ENCODE data around the gene RFXANK.
A peak's percentile ranks its signal among the peaks of the same experiment; 100 is the strongest.

The RFXANK gene

DNA sequence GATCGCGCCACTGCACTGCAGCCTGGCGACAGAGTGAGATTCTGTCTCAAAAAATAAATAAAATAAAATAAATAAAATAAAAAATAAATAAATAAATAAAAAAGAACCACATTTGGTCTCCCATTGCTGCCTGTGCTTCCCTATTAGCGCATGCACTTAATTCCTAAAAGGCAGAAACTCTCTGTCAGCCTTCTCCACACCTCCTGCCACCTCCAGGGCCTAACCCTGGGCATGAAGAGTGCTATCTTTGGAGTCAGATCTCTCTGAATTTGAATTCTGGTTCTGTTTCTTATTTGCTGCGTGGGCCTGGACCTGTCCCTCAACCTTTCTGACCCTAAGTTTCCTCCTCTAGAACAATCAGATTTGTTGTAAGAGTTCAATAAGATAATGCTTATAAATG is 31.0 kb downstream of the RFXANK start:
- no peak for DNase-seq
- TF ChIP-seq POLR2A (IDR thresholded peaks at IDR 0.05; ENCODE audit: low read length), result no peak
- no peak for TF ChIP-seq GATA1 (IDR thresholded peaks at IDR 0.05; ENCODE audit: low read depth, low read length)

DNA sequence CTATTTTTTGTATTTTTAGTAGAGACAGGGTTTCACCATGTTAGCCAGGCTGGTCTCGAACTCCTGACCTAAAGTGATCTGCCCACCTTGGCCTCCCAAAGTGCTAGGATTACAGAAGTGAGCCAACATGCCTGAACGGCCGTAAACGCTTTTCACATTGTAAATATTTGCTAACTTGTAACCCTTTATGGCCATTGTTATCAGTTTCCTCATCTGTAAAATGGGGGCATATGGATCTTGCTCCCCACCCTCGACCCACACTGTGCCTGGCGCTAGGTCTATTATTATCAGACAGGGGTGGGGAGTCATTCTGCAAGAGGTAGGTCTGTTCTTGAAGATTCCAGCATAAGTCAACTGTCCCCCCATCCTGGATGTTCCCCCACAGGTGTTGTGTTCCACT is 31.6 kb downstream of the RFXANK start:
- no peak for DNase-seq
- TF ChIP-seq GATA1 (IDR thresholded peaks at IDR 0.05; ENCODE audit: low read depth, low read length) (no peak), POLR2A (IDR thresholded peaks at IDR 0.05; ENCODE audit: low read length) (no peak)

DNA sequence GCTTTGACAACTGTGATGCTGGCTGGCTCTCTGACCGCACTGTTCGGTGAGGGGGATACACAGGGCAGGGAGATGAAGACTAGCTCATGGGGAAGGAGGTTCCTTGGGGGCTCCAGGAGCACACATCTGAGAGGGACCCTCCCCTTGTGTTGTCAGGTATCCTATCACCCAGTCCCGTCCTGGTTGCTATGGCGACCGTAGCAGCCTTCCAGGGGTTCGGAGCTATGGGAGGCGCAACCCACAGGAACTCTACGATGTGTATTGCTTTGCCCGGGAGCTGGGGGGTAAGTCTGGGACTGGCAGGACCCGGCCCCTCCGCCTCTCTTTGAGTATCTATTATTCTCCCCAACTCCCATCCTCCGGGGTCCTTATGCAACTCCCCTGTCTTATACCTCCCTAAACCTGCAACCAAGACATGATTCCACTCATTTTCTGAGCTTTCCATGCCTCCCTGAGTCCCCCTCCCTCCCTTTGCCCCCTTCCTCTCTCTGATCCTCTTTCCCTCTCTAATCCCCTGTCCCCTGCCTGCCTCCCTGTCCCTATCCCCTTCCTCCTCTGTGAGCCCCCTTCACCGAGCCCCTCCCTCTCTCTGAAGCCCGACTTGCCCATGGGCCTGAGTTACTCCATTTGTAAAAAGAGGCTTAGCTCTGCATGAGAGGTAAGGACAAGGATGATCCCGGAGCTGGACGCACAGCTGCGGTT is 32.2 kb downstream of the RFXANK start:
- DNase-seq, result no peak
- no peak for TF ChIP-seq GATA1 (IDR thresholded peaks at IDR 0.05; ENCODE audit: low read depth, low read length)
- TF ChIP-seq POLR2A (IDR thresholded peaks at IDR 0.05; ENCODE audit: low read length), result no peak

DNA sequence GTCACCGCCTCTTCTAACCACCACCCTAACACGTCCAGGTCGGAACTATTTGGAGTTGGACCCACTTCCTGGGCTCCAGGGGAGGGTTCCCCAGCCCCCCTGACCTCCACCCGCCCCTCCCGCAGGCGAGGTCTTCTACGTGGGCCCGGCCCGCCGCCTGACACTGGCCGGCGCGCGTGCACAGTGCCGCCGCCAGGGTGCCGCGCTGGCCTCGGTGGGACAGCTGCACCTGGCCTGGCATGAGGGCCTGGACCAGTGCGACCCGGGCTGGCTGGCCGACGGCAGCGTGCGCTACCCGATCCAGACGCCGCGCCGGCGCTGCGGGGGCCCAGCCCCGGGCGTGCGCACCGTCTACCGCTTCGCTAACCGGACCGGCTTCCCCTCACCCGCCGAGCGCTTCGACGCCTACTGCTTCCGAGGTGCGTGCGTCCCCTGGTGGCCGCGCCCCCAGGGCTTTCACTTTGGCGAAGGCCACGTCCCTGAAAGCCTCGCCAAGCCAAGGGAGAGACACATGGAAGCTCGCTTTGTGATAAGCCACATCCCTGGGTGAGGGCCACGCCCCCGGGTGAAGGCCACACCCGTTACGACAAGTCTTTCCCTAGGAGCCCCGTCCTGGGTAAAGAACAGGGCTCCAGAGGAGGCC is 32.9 kb downstream of the RFXANK start:
- TF ChIP-seq POLR2A (IDR thresholded peaks at IDR 0.05; ENCODE audit: low read length), result no peak
- no peak for TF ChIP-seq GATA1 (IDR thresholded peaks at IDR 0.05; ENCODE audit: low read depth, low read length)
- peak; percentile 84 to 87 for DNase-seq

DNA sequence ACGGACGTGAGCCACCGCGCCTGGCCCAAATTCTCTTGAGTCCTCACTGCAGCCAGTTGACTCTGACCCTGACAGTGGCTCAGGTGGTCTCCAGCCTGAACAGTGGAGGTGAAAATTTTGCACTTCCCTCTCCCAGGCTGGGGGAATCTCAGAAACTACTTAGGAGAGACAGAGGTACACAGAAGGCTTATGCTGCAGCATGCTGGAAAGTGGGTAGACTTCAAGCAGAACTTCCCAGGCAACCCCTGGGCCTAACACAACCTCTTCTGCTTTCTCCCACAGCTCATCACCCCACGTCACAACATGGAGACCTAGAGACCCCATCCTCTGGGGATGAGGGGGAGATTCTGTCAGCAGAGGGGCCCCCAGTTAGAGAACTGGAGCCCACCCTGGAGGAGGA is 34.1 kb downstream of the RFXANK start:
- DNase-seq, result no peak
- no peak for TF ChIP-seq POLR2A (IDR thresholded peaks at IDR 0.05; ENCODE audit: low read length)
- no peak for TF ChIP-seq GATA1 (IDR thresholded peaks at IDR 0.05; ENCODE audit: low read depth, low read length)

DNA sequence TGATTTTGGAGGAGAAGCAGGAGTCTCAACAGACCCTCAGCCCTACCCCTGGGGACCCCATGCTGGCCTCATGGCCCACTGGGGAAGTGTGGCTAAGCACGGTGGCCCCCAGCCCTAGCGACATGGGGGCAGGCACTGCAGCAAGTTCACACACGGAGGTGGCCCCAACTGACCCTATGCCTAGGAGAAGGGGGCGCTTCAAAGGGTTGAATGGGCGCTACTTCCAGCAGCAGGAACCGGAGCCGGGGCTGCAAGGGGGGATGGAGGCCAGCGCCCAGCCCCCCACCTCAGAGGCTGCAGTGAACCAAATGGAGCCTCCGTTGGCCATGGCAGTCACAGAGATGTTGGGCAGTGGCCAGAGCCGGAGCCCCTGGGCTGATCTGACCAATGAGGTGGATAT is 34.6 kb downstream of the RFXANK start:
- DNase-seq, result no peak
- TF ChIP-seq POLR2A (IDR thresholded peaks at IDR 0.05; ENCODE audit: low read length) (no peak), GATA1 (IDR thresholded peaks at IDR 0.05; ENCODE audit: low read depth, low read length) (no peak)

DNA sequence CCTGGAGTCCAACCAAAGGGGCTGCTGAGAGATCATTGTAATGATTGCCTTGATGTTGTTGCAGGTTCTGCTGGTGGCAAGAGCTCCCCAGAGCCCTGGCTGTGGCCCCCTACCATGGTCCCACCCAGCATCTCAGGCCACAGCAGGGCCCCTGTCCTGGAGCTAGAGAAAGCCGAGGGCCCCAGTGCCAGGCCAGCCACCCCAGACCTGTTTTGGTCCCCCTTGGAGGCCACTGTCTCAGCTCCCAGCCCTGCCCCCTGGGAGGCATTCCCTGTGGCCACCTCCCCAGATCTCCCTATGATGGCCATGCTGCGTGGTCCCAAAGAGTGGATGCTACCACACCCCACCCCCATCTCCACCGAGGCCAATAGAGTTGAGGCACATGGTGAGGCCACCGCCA is 35.2 kb downstream of the RFXANK start:
- no peak for DNase-seq

DNA sequence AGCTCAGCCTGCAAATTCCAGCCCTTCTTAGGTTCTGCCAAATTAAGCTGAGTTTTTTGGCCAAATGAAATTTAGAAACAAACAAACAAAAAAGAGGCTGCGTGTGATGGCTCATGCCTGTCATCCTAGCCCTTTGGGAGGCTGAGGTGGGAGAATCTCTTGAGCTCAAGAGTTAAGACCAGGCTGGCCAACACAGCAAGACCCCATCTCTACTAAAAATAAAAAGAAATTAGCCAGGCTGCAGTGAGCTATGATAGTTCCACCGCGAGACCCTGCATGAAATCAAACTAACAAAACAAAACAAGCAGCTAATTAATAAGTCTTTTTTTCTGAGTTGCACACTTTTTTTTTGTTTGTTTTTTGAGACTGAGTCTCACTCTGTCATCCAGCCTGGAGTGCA is 37.6 kb downstream of the RFXANK start:
- TF ChIP-seq GATA1 (IDR thresholded peaks at IDR 0.05; ENCODE audit: low read depth, low read length), result no peak
- no peak for TF ChIP-seq POLR2A (IDR thresholded peaks at IDR 0.05; ENCODE audit: low read length)
- no peak for DNase-seq

More for the DNA sequence above, 35.2 kb downstream of the RFXANK start:
- no peak for TF ChIP-seq GATA1 (IDR thresholded peaks at IDR 0.05; ENCODE audit: low read depth, low read length)
- TF ChIP-seq POLR2A (IDR thresholded peaks at IDR 0.05; ENCODE audit: low read length), result no peak

DNA sequence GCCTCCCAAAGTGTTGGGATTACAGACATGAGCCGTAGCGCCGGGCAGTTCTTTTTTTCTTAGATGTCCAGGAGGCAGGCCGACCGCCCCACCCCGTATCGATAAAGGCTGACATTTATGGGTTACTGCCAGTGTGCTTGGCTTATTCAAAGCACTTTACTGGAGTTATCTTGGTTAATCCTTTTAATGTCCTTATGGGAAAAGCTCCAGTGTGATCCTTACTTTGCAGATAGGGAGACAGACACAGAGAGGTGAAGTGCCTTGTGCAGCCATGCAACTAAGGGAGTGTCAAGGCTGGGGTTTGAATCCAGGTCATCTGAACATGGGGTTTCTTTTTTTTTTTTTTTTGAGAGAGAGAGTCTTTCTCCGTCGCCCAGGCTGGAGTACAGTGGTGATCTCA is 38.9 kb downstream of the RFXANK start:
- no peak for DNase-seq
- no peak for TF ChIP-seq POLR2A (IDR thresholded peaks at IDR 0.05; ENCODE audit: low read length)
- TF ChIP-seq GATA1 (IDR thresholded peaks at IDR 0.05; ENCODE audit: low read depth, low read length), result no peak

DNA sequence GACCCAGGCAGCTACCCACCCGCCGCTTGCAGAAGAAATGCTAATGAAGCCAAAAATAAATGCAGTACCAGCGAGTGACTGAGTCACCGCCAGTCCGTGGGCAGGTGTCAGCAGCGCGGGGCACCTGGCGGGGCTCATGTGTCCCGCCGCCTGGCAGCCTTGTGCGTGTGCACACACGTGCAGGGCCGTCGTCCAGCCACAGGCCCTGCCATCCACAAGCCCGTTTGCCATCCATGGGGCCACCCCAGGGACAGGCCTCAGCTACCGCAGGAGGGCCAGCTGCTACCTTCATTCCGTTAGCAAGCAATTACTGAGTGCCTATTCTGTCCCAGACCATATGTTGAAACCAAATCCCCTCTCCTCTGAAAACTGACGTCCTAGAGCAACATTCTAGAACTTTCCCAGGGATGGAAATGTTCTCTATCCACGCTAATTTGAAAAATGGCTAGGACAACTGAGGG is 40.2 kb downstream of the RFXANK start:
- TF ChIP-seq GATA1 (IDR thresholded peaks at IDR 0.05; ENCODE audit: low read depth, low read length) (no peak), POLR2A (IDR thresholded peaks at IDR 0.05; ENCODE audit: low read length) (no peak)
- DNase-seq, result no peak

DNA sequence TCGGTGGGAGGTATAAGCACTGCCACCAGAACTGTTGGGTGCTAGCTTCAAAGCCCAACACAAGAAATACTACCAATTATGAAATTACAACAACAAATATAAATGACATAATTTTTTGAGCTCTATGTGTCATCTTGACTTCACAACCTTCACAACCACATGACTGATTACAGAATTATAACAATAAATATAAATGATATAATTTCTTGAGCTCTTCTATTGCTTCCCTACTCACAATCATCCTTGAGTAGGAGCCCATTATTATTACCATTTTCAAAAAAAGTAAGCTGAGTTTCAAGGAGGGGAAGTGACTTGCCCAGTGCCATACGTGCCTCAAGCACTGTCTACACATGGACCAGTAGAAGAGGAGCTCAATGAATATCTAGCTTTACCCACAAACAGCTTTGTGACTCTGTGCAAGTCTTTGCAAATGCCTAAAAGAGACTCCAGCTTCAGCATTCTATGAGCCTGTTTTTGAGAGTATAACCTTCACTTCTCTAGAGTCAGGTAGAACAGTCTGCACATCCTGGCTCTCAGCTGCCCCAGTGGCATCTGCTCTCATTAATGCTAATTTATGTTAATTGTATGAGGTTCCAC is 42.3 kb downstream of the RFXANK start:
- no peak for DNase-seq
- TF ChIP-seq POLR2A (IDR thresholded peaks at IDR 0.05; ENCODE audit: low read length), result no peak
- no peak for TF ChIP-seq GATA1 (IDR thresholded peaks at IDR 0.05; ENCODE audit: low read depth, low read length)

DNA sequence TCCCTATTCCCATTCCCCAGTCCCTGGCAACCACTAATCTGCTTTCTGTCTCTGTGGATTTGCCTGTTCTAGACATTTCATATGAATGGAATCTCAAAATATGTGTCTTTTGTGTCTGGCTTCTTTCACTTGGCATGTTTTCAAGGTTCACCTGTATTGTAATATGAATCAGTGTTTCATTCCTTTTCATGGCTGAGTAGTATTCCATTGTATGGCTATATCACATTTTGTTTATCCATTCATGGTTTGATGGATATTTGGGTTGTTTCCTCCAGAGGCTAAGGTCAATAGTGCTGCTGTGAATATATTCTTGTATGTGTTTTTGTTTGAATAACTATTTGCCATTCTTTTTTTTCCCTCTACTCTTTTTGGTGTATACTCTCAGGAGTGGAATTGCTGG is 44.1 kb downstream of the RFXANK start:
- TF ChIP-seq POLR2A (IDR thresholded peaks at IDR 0.05; ENCODE audit: low read length) (no peak), GATA1 (IDR thresholded peaks at IDR 0.05; ENCODE audit: low read depth, low read length) (no peak)

DNA sequence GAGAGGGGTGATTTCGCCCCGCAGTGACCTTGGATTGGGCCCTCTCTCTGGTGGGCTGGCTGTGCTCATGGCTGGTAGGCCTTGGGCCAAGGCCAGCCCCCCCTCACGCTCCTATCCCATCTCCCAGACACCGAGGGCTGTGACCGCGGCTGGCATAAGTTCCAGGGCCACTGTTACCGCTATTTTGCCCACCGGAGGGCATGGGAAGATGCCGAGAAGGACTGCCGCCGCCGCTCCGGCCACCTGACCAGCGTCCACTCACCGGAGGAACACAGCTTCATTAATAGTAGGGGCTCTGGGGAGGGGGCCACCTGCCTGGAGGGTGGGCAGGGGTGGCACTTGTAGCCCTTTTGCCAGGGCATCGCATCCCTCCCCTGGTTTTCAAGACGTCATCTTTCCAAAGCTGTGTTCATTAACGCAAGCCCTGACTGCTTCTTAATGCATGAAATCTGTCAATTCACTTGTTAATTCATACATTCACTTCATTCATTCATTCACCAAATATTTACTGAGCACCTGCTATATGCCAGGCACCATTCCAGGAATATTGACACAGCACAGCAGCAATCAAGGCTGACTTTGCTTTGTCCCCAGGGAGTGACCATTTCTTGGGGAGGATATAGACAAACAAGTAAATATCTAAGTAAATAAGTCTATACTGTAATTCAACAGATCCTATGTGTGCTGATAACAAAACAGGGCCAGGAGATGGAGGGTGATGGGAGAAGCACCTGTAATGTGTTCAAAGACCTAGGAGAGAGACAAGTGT is 46.3 kb downstream of the RFXANK start:
- no peak for DNase-seq
- TF ChIP-seq POLR2A (IDR thresholded peaks at IDR 0.05; ENCODE audit: low read length) (no peak), GATA1 (IDR thresholded peaks at IDR 0.05; ENCODE audit: low read depth, low read length) (no peak)

More for the DNA sequence above, 44.1 kb downstream of the RFXANK start:
- DNase-seq, result no peak

DNA sequence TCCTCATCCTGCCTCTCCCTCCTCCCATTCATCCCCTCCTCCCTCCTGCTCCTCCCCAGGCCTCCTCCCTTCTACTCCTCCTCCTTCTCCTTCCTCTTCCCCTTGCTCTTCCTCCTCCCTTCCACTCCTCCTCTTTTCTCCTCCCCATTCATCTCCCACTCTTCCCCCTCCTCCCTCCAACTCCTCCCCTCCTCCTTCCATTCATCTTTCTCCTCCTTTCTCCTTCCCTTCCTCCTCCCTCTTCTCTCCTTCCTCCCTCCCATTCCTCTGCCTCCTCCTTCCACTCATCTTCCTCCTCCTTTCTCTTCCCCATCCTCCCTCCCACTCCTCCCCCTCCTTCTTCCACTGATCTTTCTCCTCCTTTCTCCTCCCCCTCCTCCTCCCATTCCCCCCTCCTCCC is 47.6 kb downstream of the RFXANK start:
- TF ChIP-seq GATA1 (IDR thresholded peaks at IDR 0.05; ENCODE audit: low read depth, low read length), result no peak
- no peak for TF ChIP-seq POLR2A (IDR thresholded peaks at IDR 0.05; ENCODE audit: low read length)
- DNase-seq, result no peak
